Fibroblast of lung (primary cell): ENCODE measurements around the gene NAA60. TPM values are rescaled to one million over a fixed set of nuclear protein-coding genes. Genes with fewer than 3 reads are reported as not detected.
A peak's percentile ranks its signal among the peaks of the same experiment; 100 is the strongest.

Experiments
- DNase-seq, 2 donors: peaks; one replicate each; pipeline versions ENCODE4 v3.0.0 to v3.0.0-alpha.2; 2010; ENCODE audit warnings: low read depth in 2 of 2
- H2AFZ ChIP-seq: 2 replicates; pipeline ENCODE4 v1.5.1; 2012; ENCODE audit warnings: low read length, control low read depth, inconsistent platforms
- H3K27ac ChIP-seq: 2 replicates; pipeline ENCODE4 v1.5.1; 2011; ENCODE audit warnings: low read length, control low read depth; ENCODE audit not compliant: insufficient read depth
- H3K27me3 ChIP-seq: 2 replicates; pipeline ENCODE4 v1.5.1; 2011; ENCODE audit warnings: mild to moderate bottlenecking, low read length; ENCODE audit not compliant: control insufficient read depth, insufficient read depth
- H3K36me3 ChIP-seq: 2 replicates; pipeline ENCODE4 v1.5.1; 2011; ENCODE audit warnings: low read length; ENCODE audit not compliant: control insufficient read depth, insufficient read depth
- H3K4me1 ChIP-seq: 2 replicates; pipeline ENCODE4 v1.5.1; 2011; ENCODE audit warnings: low read length; ENCODE audit not compliant: control insufficient read depth, insufficient read depth; ENCODE audit errors: extremely low read depth
- H3K4me2 ChIP-seq: 2 replicates; pipeline ENCODE4 v1.5.1; 2011; ENCODE audit warnings: low read length, control low read depth; ENCODE audit not compliant: insufficient read depth; ENCODE audit errors: extremely low read depth
- H3K4me3 ChIP-seq, 4 experiments: fragments of 200-600 bp in 1 of 4; sonication (generic) in 1 of 4; replicated peaks in 1 of 4; 2 replicates each; pipeline ENCODE4 v1.5.1; 2011 to 2016; ENCODE audit warnings: low read length in 4 of 4, low read depth in 3 of 4, mild to moderate bottlenecking in 3 of 4, control low read depth in 2 of 4, inconsistent platforms in 1 of 4, mixed read lengths in 1 of 4; ENCODE audit not compliant: insufficient read depth in 1 of 4; ENCODE audit errors: control extremely low read depth in 1 of 4
- H3K79me2 ChIP-seq: 2 replicates; pipeline ENCODE4 v1.5.1; 2012; ENCODE audit warnings: mild to moderate bottlenecking, low read length, inconsistent platforms; ENCODE audit not compliant: control insufficient read depth, insufficient read depth
- H3K9ac ChIP-seq: 2 replicates; pipeline ENCODE4 v1.5.1; 2011; ENCODE audit warnings: mild to moderate bottlenecking, low read length, control low read depth; ENCODE audit not compliant: insufficient read depth
- H3K9me3 ChIP-seq: 2 replicates; pipeline ENCODE4 v1.5.1; 2012; ENCODE audit warnings: low read depth, low read length; ENCODE audit not compliant: control insufficient read depth, insufficient read depth
- H4K20me1 ChIP-seq: 2 replicates; pipeline ENCODE4 v1.5.1; 2011; ENCODE audit warnings: low read length; ENCODE audit not compliant: control insufficient read depth, insufficient read depth; ENCODE audit errors: extremely low read depth
- CTCF ChIP-seq, 2 donors: IDR thresholded peaks in 1 of 2; conservative IDR thresholded peaks in 1 of 2; 1 replicate in 1 of 2; 2 replicates in 1 of 2; pipeline ENCODE4 v1.5.1; 2011 to 2012; ENCODE audit warnings: low read length in 2 of 2, control low read depth in 1 of 2, inconsistent platforms in 1 of 2, low read depth in 1 of 2, mild to moderate bottlenecking in 1 of 2
- EZH2 ChIP-seq: IDR thresholded peaks from 2 replicates; pipeline ENCODE4 v1.5.1; 2012; ENCODE audit warnings: low read length, control low read depth, mild to moderate bottlenecking; ENCODE audit errors: missing control alignments
- polyA plus RNA-seq, 2 donors: library from polyadenylated mRNA; depleted of rRNA in 1 of 2; stranded (reverse) in 1 of 2; unstranded in 1 of 2; fragments of >200 nt; gene quantifications; 2 replicates each; pipeline ENCODE4 v1.2.1, GENCODE V29; 2011 to 2012; ENCODE audit warnings: missing spikeins in 1 of 2
- total RNA-seq: library from RNA; depleted of rRNA; stranded (reverse); fragments of >200 nt; gene quantifications from 2 replicates; pipeline ENCODE4 v1.2.1, GENCODE V29; 2014

The NAA60 gene
- total and polyA plus RNA-seq, 2 donors (not counting 1 experiment from before 2014, with no cell fraction given) = 12.6 to 33.6 TPM

- Histone ChIP-seq H2AFZ (peak overlapping the region; percentile 78), H3K79me2 (peaks cover 52% of the 10 kb centered on the region)
These were observed 14.9 kb downstream of the NAA60 start for GRCh38 chr16:3458278-3458851.

GRCh38 chr16:3458852-3459361, 15.4 kb downstream of the NAA60 start:
- no peaks in the 10 kb centered on the region for H3K9me3 ChIP-seq
- peak; percentile 16 to 39 for DNase-seq
- TF ChIP-seq EZH2 (no peak), CTCF (conservative IDR thresholded peaks at IDR 0.05 in 1 of 2, IDR thresholded peaks at IDR 0.05 in 1 of 2; ENCODE audit: low read depth in 1 of 2, low read length in 2 of 2) (no peak)
- H3K36me3 ChIP-seq = no peaks in the 10 kb centered on the region
- H3K4me3 ChIP-seq = peak overlapping the region; percentile 71 to 94 (median 87)
- H2AFZ ChIP-seq = peak overlapping the region; percentile 27
- peak overlapping the region; percentile 86 for H3K27ac ChIP-seq
- peak overlapping the region; percentile 98 for H3K9ac ChIP-seq
- H3K79me2 ChIP-seq = peaks cover 56% of the 10 kb centered on the region
- no peaks in the 10 kb centered on the region for H3K27me3 ChIP-seq
- no peaks in the 10 kb centered on the region for H4K20me1 ChIP-seq
- H3K4me1 ChIP-seq = peaks cover 3% of the 10 kb centered on the region
- H3K4me2 ChIP-seq = peak overlapping the region; percentile 70

More at GRCh38 chr16:3458278-3458851, 14.9 kb downstream of the NAA60 start:
- Histone ChIP-seq H3K9me3 (no peaks in the 10 kb centered on the region), H3K9ac (peak overlapping the region; percentile 98), H4K20me1 (no peaks in the 10 kb centered on the region), H3K27ac (peak overlapping the region; percentile 86), H3K36me3 (no peaks in the 10 kb centered on the region), H3K4me1 (peaks cover 3% of the 10 kb centered on the region), H3K4me3 (peak overlapping the region; percentile 71 to 94 (median 87)), H3K27me3 (no peaks in the 10 kb centered on the region), H3K4me2 (peak overlapping the region; percentile 70)
- TF ChIP-seq CTCF (conservative IDR thresholded peaks at IDR 0.05 in 1 of 2, IDR thresholded peaks at IDR 0.05 in 1 of 2; ENCODE audit: low read depth in 1 of 2, low read length in 2 of 2) (no peak), EZH2 (no peak)
- DNase-seq = peak; percentile 35 to 60

DNA sequence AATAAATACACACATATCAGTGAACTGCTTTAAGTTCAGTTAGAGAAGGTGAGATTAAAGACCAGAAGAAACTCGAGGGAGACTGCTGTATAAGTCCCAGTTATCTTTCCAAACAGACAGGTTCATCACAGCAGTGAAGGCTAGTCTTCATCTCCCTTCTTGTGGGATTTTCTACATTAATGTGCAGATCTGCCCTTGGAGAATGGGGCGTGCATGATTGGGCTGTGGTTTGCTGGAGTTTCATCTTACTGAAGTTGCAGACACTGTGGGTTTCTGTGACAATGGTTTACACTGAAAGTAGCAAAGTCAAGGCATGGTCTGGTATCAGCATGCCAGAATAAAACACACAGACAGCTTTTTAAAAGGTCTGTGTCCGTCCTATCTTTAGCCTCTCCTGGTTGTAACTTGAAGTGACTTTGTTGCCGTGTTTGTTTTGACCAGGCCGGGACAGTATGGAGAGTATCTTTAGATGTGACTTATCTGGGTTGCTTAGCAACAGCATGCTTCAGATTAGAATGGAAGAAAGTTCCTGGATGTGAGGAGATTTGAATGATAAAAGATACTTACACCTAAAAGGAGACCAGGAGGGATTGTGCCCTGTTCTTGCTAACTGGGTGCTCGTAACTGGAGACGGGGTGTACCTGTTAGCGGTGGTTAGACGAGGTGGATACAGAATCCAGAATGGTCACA, 16.1 kb downstream of the NAA60 start:
- Histone ChIP-seq H3K4me2 (peak overlapping the region; percentile 70), H2AFZ (no peak overlapping the region), H3K9ac (no peak overlapping the region), H3K79me2 (peaks cover 61% of the 10 kb centered on the region), H3K36me3 (no peaks in the 10 kb centered on the region), H4K20me1 (no peaks in the 10 kb centered on the region), H3K9me3 (no peaks in the 10 kb centered on the region), H3K27ac (peak overlapping the region; percentile 86), H3K27me3 (no peaks in the 10 kb centered on the region), H3K4me1 (peaks cover 3% of the 10 kb centered on the region), H3K4me3 (peak overlapping the region; percentile 71 to 94 (median 87))
- TF ChIP-seq CTCF (conservative IDR thresholded peaks at IDR 0.05 in 1 of 2, IDR thresholded peaks at IDR 0.05 in 1 of 2; ENCODE audit: low read depth in 1 of 2, low read length in 2 of 2) (no peak), EZH2 (no peak)
- peak in 1 of 2 donors; percentile 34 for DNase-seq
